HCT116 (cell line): ENCODE data around the gene DIS3L2. TPM values are rescaled to one million over a fixed set of nuclear protein-coding genes. Genes with fewer than 3 reads are reported as not detected.

Source experiments
- ATAC-seq: fragments of 200-7000 bp; cut with Tn5 transposase; 2 replicates; pipeline ENCODE4 v1.9.1; 2020; ENCODE audit warnings: mild to moderate bottlenecking, moderate library complexity
- BruUV-seq: library from RNA; stranded (reverse); fragments of 400-500 nt; replicated peaks from 2 replicates; lab custom pipeline; 2021; lab: Mats Ljungman, UMichigan
- CTCF ChIA-PET: fragments of 300-600 bp; sonication (Branson Sonifier 250); formaldehyde crosslinking; loops from one replicate; lab custom pipeline; 2021; ENCODE audit warnings: antibody characterized with exemption; lab: Charles Lee
- POLR2A ChIA-PET: fragments of 300-600, 350-600 bp; sonication (Branson Sonifier 250); formaldehyde crosslinking; loops from one replicate; lab custom pipeline; 2021; ENCODE audit warnings: antibody characterized with exemption; lab: Charles Lee
- RAD21 ChIA-PET, 2 experiments: fragments of 300-600 bp; sonication (Branson Sonifier 250); formaldehyde crosslinking; loops; one replicate each; lab custom pipeline; 2023; ENCODE audit warnings: low total read pairs in 2 of 2; ENCODE audit not compliant: uncharacterized antibody in 2 of 2, unreplicated experiment in 2 of 2, low non-redundant PET in 1 of 2; lab: Charles Lee
- DNase-seq: peaks from one replicate; pipeline ENCODE4 v3.0.0-alpha.2; 2010; ENCODE audit warnings: low read depth, low spot score
- H2AFZ ChIP-seq: fragments of 200-600 bp; shearing (Covaris generic), sonication (generic); 2 replicates; pipeline ENCODE4 v1.6.1; 2017; ENCODE audit warnings: low read depth, mixed run types, mixed read lengths, antibody characterized with exemption, low read length; ENCODE audit not compliant: poor library complexity, severe bottlenecking
- H3K27ac ChIP-seq: 2 replicates; pipeline ENCODE4 v1.5.1; 2012; ENCODE audit warnings: low read depth, low read length
- H3K27me3 ChIP-seq: fragments of 200-600 bp; sonication (generic); 2 replicates; pipeline ENCODE4 v1.6.1; 2016; ENCODE audit warnings: mixed run types, low read length, mixed read lengths; ENCODE audit not compliant: insufficient read depth
- H3K36me3 ChIP-seq, 2 experiments: fragments of 200-500 bp in 1 of 2; fragments of 200-600 bp in 1 of 2; sonication (Bioruptor generic) in 1 of 2; sonication (generic) in 1 of 2; 2 replicates each; pipeline versions ENCODE4 v1.5.1 to v1.6.1; 2014 to 2016; ENCODE audit warnings: low read length in 2 of 2, inconsistent platforms in 1 of 2, mixed read lengths in 1 of 2, mixed run types in 1 of 2; ENCODE audit not compliant: insufficient read depth in 2 of 2, control insufficient read depth in 1 of 2
- H3K4me1 ChIP-seq, 2 experiments: fragments of 200-600 bp in 1 of 2; sonication (generic) in 1 of 2; 2 replicates each; pipeline versions ENCODE4 v1.5.1 to v1.6.1; 2012 to 2017; ENCODE audit warnings: low read length in 2 of 2, inconsistent platforms in 1 of 2, mild to moderate bottlenecking in 1 of 2, mixed read lengths in 1 of 2, mixed run types in 1 of 2, moderate library complexity in 1 of 2; ENCODE audit not compliant: insufficient read depth in 2 of 2, control insufficient read depth in 1 of 2
- H3K4me2 ChIP-seq: fragments of 200-600 bp; sonication (generic); 2 replicates; pipeline ENCODE4 v1.6.1; 2017; ENCODE audit warnings: mixed run types, low read length, mixed read lengths
- H3K4me3 ChIP-seq, 2 experiments: fragments of 200-600 bp in 1 of 2; sonication (generic) in 1 of 2; replicated peaks in 1 of 2; 2 replicates each; pipeline ENCODE4 v1.5.1; 2011 to 2016; ENCODE audit warnings: low read length in 2 of 2, control low read depth in 1 of 2, low read depth in 1 of 2, mild to moderate bottlenecking in 1 of 2, mixed read lengths in 1 of 2, mixed run types in 1 of 2
- H3K79me2 ChIP-seq: fragments of 200-600 bp; sonication (generic); 2 replicates; pipeline ENCODE4 v1.6.1; 2017; ENCODE audit warnings: mild to moderate bottlenecking, mixed run types, low read length, moderate library complexity, mixed read lengths; ENCODE audit not compliant: insufficient read depth
- H3K9ac ChIP-seq: fragments of 200-600 bp; sonication (generic); 2 replicates; pipeline ENCODE4 v1.6.1; 2016; ENCODE audit warnings: low read length, mixed read lengths
- H3K9me2 ChIP-seq: fragments of 200-600 bp; sonication (generic), shearing (Covaris generic); 2 replicates; pipeline ENCODE4 v1.6.1; 2017; ENCODE audit warnings: mixed run types, mild to moderate bottlenecking, moderate library complexity; ENCODE audit not compliant: insufficient read depth
- H3K9me3 ChIP-seq, 2 experiments: fragments of 200-500 bp in 1 of 2; fragments of 200-600 bp in 1 of 2; sonication (Bioruptor generic) in 1 of 2; sonication (generic) in 1 of 2; 2 replicates each; pipeline ENCODE4 v1.6.1; 2014 to 2017; ENCODE audit warnings: low read length in 2 of 2, mixed read lengths in 2 of 2, inconsistent platforms in 1 of 2, low read depth in 1 of 2, mild to moderate bottlenecking in 1 of 2, mixed run types in 1 of 2, moderate library complexity in 1 of 2; ENCODE audit not compliant: control insufficient read depth in 1 of 2, insufficient read depth in 1 of 2
- H4K20me1 ChIP-seq: fragments of 200-600 bp; sonication (generic), shearing (Covaris generic); 2 replicates; pipeline ENCODE4 v1.6.1; 2017; ENCODE audit warnings: mixed run types, mild to moderate bottlenecking, moderate library complexity; ENCODE audit not compliant: insufficient read depth
- CBX3 ChIP-seq: IDR thresholded peaks from 2 replicates; pipeline ENCODE4 v1.6.1; 2012; ENCODE audit warnings: low read depth
- EZH2phosphoT487 ChIP-seq: fragments of 200-600 bp; IDR thresholded peaks from 2 replicates; pipeline ENCODE4 v1.6.1; 2018; ENCODE audit warnings: antibody characterized with exemption, borderline replicate concordance
- JUND ChIP-seq: IDR thresholded peaks from 2 replicates; pipeline ENCODE4 v1.6.1; 2012
- MAX ChIP-seq: IDR thresholded peaks from 2 replicates; pipeline ENCODE4 v1.6.1; 2012
- POLR2A ChIP-seq: IDR thresholded peaks from 2 replicates; pipeline ENCODE4 v1.7.0; 2011; ENCODE audit warnings: borderline replicate concordance; ENCODE audit not compliant: insufficient read depth, insufficient read length; ENCODE audit errors: extremely low read depth
- RAD21 ChIP-seq: IDR thresholded peaks from 2 replicates; pipeline ENCODE4 v1.6.1; 2012; ENCODE audit warnings: low read depth, mild to moderate bottlenecking
- REST ChIP-seq: IDR thresholded peaks from 2 replicates; pipeline ENCODE4 v1.6.1; 2012; ENCODE audit warnings: low read depth
- SIN3A ChIP-seq: IDR thresholded peaks from 2 replicates; pipeline ENCODE4 v1.6.1; 2012; ENCODE audit warnings: low read depth
- SP1 ChIP-seq: IDR thresholded peaks from 2 replicates; pipeline ENCODE4 v1.6.1; 2012; ENCODE audit warnings: low read depth
- SRF ChIP-seq: IDR thresholded peaks from 2 replicates; pipeline ENCODE4 v1.6.1; 2012; ENCODE audit warnings: low read depth
- TCF7L2 ChIP-seq: IDR thresholded peaks from 2 replicates; pipeline ENCODE4 v1.7.0; 2011; ENCODE audit warnings: borderline replicate concordance, inconsistent platforms; ENCODE audit not compliant: insufficient read depth, insufficient read length; ENCODE audit errors: extremely low read depth
- ZFX ChIP-seq: fragments of 450-650 bp; IDR thresholded peaks from 2 replicates; pipeline ENCODE4 v1.6.1; 2017
- intact Hi-C: fragments of 100-400 bp; cut with micrococcal nuclease; formaldehyde crosslinking; loops from 2 replicates; pipeline ENCODE4 v1.10.0; 2022
- total RNA-seq: library from RNA; stranded (reverse); gene quantifications from one replicate; pipeline ENCODE4 v1.2.1, GENCODE V29; 2021; ENCODE audit not compliant: unreplicated experiment
- TF ChIP-seq, protein P1 (sequence below): IDR thresholded peaks from 2 replicates; pipeline ENCODE4 v1.6.1; 2011; ENCODE audit warnings: mild to moderate bottlenecking, low read length, moderate library complexity; ENCODE audit not compliant: insufficient replicate concordance; ENCODE audit errors: extremely low read depth
- TF ChIP-seq, protein P2 (sequence below), 3 experiments: fragments of 200-600 bp in 1 of 3; sonication (generic) in 1 of 3; IDR thresholded peaks in 2 of 3; conservative IDR thresholded peaks in 1 of 3; 2 replicates each; pipeline ENCODE4 v1.5.1; 2012 to 2017; ENCODE audit warnings: low read depth in 2 of 3, low read length in 2 of 3, antibody characterized with exemption in 1 of 3, borderline replicate concordance in 1 of 3, control low read depth in 1 of 3, mild to moderate bottlenecking in 1 of 3, mixed read lengths in 1 of 3, mixed run types in 1 of 3, moderate library complexity in 1 of 3; ENCODE audit not compliant: insufficient read depth in 1 of 3

The DIS3L2 gene
- total RNA-seq, 1 experiment from 2014 or later: 42.5 TPM

GRCh38 chr2:232207174-232207573, 245.7 kb downstream of the DIS3L2 start:
- POLR2A ChIA-PET: no interaction called here

More at GRCh38 chr2:232207174-232207573, 245.7 kb downstream of the DIS3L2 start:
- Histone ChIP-seq H3K79me2 (no peaks in the 10 kb centered on the region), H3K9me3 (no peaks in the 10 kb centered on the region), H3K4me1 (no peaks in the 10 kb centered on the region), H3K36me3 (0 out of 4 replicates have a peak, but pooled peaks cover 0 to 4% of the 10 kb centered on the region in 2 experiments), H2AFZ (no peak overlapping the region), H4K20me1 (no peaks in the 10 kb centered on the region), H3K9me2 (no peaks in the 10 kb centered on the region)
- no TSS peak for BruUV-seq
- DNase-seq: no peak
- no peak for TF ChIP-seq SRF
- TF ChIP-seq CBX3: no peak
- TF ChIP-seq ZFX: no peak
- TF ChIP-seq, protein P1, sequence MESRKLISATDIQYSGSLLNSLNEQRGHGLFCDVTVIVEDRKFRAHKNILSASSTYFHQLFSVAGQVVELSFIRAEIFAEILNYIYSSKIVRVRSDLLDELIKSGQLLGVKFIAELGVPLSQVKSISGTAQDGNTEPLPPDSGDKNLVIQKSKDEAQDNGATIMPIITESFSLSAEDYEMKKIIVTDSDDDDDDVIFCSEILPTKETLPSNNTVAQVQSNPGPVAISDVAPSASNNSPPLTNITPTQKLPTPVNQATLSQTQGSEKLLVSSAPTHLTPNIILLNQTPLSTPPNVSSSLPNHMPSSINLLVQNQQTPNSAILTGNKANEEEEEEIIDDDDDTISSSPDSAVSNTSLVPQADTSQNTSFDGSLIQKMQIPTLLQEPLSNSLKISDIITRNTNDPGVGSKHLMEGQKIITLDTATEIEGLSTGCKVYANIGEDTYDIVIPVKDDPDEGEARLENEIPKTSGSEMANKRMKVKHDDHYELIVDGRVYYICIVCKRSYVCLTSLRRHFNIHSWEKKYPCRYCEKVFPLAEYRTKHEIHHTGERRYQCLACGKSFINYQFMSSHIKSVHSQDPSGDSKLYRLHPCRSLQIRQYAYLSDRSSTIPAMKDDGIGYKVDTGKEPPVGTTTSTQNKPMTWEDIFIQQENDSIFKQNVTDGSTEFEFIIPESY: no peak
- no peak for TF ChIP-seq JUND
- TF ChIP-seq TCF7L2: no peak
- no peak for TF ChIP-seq EZH2phosphoT487
- TF ChIP-seq RAD21: no peak
- no peak for TF ChIP-seq MAX
- no peak for TF ChIP-seq REST
- TF ChIP-seq SIN3A: no peak
- TF ChIP-seq SP1: no peak
- TF ChIP-seq POLR2A: no peak
- TF ChIP-seq, protein P2, sequence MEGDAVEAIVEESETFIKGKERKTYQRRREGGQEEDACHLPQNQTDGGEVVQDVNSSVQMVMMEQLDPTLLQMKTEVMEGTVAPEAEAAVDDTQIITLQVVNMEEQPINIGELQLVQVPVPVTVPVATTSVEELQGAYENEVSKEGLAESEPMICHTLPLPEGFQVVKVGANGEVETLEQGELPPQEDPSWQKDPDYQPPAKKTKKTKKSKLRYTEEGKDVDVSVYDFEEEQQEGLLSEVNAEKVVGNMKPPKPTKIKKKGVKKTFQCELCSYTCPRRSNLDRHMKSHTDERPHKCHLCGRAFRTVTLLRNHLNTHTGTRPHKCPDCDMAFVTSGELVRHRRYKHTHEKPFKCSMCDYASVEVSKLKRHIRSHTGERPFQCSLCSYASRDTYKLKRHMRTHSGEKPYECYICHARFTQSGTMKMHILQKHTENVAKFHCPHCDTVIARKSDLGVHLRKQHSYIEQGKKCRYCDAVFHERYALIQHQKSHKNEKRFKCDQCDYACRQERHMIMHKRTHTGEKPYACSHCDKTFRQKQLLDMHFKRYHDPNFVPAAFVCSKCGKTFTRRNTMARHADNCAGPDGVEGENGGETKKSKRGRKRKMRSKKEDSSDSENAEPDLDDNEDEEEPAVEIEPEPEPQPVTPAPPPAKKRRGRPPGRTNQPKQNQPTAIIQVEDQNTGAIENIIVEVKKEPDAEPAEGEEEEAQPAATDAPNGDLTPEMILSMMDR (IDR thresholded peaks at IDR 0.05 in 2 of 3, conservative IDR thresholded peaks at IDR 0.05 in 1 of 3; ENCODE audit: borderline replicate concordance in 1 of 3, insufficient read depth in 1 of 3, low read depth in 2 of 3, low read length in 2 of 3): no peak
- TF ChIP-seq, all 23 proteins: peak for 0
- Histone ChIP-seq H3K4me2 (no peak overlapping the region), H3K27me3 (no peaks in the 10 kb centered on the region), H3K9ac (no peak overlapping the region), H3K27ac (no peak overlapping the region), H3K4me3 (no peak overlapping the region)
- intact Hi-C loops: no loop called here
- no peak for ATAC-seq
- ChIA-PET CTCF (no interaction called here), RAD21 (no interaction called here)
